Forelimb muscle (tissue), 1 donor: ENCODE results near the gene ZNF385C. TPM values are rescaled to one million over a fixed set of nuclear protein-coding genes. Genes with fewer than 3 reads are reported as not detected.

Experiments used
- DNase-seq: peaks from one replicate; pipeline ENCODE4 v3.0.0-alpha.2; 2013; ENCODE audit warnings: low read depth
- polyA plus RNA-seq: library from polyadenylated mRNA; unstranded; fragments of 120-200 nt; gene quantifications from one replicate; pipeline ENCODE4 v1.2.1, GENCODE V29; 2013; ENCODE audit not compliant: insufficient read length

Gene ZNF385C
- polyA plus RNA-seq, 1 donor, result 6.7 TPM

DNA sequence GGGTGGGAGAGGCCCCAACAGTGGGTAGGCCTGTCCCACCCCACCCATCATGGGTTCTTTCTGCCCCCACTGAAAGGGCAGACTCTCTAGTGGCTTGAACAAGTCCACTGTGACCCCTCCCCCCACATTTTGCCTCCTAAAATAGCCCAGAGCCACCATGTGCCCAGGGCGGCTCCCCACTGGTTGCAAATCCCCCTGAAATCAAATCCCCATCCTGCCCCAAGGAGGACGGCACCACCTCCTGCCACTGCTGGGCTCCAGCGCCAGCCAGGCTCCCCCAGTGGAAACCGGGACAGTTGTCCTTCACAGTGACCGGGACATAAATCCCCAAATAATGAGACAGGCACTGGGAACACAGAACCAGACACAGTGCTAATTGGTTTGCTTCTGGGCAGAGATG is 20.5 kb downstream of the ZNF385C start:
- no peak for DNase-seq

DNA sequence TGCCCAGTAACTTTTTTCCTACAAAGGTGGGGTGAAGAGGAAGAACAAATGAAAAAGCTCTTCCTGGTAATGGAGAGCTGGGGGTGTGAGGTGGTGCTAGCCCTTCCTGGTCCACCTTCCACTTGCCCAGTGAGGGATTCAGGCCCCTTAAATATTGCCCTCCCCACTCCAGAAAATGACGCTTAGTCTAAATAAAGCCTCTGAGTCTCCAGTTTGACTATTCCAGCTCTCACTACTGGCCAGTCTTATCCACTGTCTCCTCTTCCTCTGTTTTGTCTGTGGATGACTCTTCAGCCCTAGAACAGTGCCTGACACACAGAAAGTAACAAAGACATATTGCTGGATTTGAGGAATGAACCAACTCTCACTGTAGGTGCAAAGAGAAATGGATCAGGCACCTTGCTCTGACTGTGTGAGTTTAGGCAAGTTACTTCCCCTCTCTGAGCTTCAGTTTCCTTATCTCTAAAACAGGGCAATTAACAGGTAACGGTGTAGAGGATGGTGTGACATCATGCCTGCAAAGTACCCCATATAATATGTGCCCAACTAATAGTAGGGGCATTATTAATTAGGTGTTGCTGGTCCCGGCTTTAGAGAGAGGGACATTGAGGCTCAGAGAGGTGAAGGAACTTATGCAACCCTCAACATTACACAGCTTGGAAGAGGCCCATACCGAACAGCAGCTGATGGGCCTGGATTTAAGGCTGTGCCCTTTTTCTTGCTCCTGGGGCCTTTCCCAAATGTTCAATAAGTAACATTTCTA is 21.3 kb downstream of the ZNF385C start:
- no peak for DNase-seq

GRCh38 chr17:42075789-42076188 is 22.5 kb downstream of the ZNF385C start:
- DNase-seq, result no peak

DNA sequence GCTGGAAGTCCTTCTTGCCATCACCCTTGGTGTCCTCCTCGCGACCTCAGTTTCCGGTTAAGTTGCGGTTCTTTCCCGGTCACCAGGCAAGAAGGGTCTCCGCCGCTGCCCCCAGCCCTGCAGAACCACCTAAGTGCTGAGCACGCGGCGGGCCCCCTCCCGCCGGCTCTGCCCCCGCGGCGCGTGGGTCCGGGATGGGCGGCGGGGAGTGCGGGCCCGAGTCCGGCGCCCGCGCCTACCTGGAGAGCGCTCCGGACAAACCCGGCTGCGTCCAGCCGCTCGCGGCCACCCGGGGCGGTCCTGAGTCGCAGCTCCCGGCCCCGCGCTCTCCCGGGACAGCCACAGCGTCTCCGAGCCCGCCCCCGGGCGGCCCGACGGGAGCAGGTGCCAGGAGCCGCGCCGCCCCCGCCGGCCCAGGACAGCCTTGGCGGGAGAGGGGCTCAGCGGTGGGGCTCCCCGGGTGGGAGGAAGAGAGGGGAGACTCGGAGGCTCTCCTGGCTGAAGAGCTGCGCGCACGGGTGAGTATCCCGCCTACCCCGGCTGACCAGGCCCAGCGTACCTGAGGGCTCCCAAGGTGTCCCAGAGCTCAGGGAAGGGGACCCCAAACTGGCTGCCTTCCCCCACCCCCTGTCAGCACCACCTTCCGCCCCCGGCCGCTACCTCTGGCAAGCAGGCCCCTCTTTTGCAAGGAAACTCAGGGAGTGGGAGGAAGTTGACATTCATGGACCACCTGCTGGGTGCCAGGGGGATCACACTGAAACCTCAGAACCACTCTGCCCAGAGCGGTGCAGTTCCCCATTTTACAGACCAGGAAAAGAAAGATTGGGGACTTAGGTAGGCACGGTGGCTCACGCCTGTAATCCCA is 25.7 kb downstream of the ZNF385C start:
- no peak for DNase-seq

DNA sequence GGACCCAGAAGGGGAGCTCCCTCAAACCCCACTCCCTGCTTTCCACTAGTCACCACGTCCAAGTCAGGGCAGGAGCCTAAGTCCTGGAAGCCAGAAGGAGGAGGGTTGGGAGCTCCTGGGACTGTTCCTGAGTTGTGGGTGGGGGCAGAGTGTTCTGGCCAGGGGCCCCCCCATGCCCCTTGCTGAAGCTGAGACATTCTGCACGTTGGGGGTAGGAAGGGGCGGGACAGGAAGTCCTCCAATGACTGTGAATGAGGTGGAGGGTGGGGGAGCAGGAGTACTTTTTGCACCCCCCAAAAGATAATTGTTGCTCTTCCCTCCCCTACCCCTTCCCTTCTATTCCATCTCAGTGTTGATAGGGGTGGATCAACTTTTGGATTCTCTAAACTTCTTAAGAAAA is 26.5 kb downstream of the ZNF385C start:
- no peak for DNase-seq

DNA sequence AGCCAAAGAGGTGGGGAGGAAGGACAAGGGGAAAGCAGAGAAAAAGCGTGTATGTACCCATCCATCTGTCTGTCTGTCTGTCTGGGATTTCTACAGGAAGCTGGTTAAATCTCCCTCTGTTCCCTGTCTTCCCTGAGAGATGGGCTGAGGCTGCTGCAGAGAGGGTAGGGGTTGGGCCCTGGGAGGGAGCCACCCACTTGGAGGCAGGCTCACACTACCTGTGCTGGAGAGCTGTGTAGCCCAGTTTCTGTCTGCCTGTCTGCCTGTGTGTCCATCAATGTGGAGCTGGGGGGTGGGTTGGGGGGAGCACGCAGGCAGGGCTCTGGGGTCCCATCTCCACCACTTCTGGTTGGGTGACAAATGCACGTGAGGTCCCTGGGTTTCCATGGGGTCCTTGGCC is 29.3 kb downstream of the ZNF385C start:
- no peak for DNase-seq

GRCh38 chr17:42067371-42068091 is 30.7 kb downstream of the ZNF385C start:
- no peak for DNase-seq

DNA sequence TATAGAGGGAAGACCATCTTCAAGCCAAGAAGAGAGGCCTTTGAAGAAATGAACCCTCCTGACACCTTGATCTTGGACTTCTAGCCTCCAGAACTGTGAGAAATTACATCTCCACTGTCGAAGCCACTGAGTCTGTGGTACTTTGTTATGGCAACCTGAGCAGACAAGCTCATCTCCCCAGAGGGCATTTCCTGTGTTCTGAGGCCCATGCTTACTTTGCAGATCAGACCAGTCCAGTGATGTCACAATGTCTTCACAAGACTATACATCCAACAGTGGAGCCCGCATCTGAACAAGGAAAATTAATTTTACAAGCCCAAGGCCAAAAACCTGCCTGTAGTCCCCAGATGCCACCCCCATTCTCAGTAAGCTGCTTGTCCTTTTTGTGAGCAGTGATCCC is 33.1 kb downstream of the ZNF385C start:
- no peak for DNase-seq

DNA sequence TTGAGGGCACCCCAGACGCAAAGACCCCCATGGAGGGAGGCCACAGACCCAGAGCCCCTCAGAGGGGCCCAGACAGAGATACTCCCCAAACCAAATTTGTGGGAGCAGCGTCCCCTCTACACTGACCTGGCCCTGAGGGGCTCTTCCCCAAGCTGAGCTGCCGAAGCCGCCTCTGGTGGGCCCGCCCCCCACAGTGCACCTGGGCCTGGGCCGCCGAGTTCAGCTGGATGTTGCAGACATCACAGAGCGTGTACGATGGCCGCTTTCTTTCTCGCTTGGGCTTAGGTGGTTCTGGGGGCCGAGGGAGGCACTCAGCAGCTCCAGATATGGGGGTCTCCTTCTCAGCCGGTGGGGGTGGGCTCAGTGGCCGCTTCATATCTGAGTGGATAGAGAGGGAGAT is 35.6 kb downstream of the ZNF385C start:
- DNase-seq, result no peak

DNA sequence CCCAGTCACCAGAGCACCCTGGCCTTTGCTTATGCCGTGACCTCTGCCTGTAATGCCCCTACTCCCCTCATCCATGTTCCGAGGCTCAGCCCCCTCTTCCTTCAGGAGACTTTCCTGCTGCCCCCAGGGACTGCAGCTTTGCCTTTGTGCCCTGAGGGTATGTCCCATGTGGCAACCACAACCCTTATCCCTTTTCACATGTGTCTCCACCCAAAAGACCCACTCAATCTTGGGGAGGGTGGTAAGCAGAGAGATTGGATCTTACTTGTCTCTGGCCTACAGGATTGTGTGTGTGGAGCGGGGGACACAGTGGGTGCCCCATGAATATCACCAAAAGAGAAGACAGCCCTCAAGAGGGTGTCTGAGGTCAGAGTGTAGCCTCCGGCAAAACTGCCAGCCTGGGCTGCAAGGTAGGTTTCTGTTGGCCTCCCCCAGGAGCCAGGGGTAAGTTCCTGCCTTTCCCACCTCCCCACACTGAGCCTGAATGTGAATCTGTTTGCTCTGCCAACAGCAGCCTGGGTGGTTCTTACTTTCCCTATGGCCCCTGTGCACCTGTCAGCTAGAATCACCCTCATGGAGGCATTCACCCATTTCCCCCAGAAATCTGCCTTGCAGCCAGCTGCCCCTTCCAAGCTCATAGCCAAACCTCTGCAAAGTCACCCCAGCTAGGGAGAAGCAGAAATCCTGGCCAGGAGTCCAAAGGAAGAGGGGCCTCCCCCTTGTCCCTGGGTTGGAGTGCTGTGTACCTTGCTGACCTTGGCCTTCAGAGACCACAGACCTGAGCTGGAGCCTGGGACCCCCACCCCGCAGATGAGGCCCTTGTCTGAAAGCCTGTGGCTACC is 36.4 kb downstream of the ZNF385C start:
- no peak for DNase-seq

GRCh38 chr17:42060231-42060630 is 38.0 kb downstream of the ZNF385C start:
- no peak for DNase-seq

DNA sequence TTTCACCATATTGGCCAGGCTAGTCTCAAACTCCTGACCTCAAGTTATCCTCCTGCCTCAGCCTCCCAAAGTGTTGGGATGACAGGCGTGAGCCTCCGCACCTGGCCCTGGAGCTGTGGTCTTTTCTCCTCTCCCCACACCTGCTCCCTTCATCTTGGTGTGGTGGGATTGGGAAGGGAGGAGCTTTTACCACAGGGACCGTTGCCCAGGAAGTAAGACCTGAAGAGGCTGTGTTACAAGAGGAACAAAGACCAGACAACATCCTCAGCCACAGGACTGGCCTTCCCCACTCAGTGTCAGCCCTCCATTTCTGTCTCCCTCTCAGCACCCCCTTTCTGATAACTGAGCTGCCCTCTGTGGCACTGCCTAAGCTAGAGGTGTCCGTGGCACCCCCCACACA is 38.5 kb downstream of the ZNF385C start:
- no peak for DNase-seq

DNA sequence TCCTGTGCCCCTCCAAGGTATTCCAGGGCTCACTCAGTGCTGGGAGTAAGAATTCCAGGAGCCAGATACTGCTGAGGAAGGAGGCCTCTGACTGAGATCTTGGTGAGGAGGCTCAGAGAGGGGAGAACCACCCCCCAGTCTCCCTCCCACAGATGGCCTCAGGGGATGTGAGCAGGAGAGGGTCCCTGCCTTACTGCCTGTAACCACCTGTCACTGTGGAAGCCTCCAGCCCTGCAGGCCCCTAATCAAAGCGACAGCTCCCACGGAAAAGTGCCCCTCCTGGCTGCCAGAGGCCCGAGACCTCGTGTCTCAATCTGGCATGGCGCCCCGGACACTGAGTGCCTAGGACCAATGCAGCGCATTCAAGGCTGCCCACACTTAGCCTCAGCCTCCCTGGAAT is 40.2 kb downstream of the ZNF385C start:
- no peak for DNase-seq

DNA sequence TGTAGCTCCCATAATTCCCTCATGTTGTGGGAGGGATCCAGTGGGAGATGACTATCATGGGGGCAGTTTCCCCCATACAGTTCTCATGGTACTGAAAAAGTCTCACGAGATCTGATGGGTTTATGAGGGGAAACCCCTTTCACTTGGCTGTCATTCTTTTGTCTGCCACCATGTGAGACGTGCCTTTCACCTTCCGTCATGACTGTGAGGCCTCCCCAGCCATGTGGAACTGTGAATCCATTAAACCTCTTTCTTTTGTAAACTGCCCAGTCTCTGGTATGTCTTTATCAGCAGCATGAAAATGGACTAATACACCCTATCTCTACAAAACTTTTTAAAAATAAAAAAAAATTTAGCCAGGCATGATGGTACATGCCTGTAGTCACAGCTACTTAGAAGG is 41.6 kb downstream of the ZNF385C start:
- DNase-seq, result no peak

- no peak for DNase-seq
Measured at GRCh38 chr17:42055496-42055895, 42.8 kb downstream of the ZNF385C start.

DNA sequence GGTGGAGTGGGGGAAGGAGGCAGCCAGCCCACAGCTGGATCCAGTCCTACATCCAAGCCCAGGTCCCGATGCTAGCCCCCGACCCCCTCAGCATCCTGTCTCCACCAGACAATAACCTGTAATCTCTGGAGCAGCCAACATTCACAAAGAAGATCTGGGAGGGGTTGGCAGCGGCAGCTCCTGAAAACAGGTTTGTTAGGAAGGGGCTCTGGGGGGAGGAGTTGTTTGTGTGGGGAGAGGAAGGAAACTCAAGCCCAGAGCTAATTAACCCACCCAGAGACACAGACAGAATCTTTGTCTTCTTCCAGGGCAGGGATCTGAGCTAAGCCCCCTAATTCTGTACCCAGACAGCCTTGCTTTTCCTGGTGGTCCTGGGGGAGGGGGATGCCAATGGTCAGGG is 43.2 kb downstream of the ZNF385C start:
- no peak for DNase-seq

DNA sequence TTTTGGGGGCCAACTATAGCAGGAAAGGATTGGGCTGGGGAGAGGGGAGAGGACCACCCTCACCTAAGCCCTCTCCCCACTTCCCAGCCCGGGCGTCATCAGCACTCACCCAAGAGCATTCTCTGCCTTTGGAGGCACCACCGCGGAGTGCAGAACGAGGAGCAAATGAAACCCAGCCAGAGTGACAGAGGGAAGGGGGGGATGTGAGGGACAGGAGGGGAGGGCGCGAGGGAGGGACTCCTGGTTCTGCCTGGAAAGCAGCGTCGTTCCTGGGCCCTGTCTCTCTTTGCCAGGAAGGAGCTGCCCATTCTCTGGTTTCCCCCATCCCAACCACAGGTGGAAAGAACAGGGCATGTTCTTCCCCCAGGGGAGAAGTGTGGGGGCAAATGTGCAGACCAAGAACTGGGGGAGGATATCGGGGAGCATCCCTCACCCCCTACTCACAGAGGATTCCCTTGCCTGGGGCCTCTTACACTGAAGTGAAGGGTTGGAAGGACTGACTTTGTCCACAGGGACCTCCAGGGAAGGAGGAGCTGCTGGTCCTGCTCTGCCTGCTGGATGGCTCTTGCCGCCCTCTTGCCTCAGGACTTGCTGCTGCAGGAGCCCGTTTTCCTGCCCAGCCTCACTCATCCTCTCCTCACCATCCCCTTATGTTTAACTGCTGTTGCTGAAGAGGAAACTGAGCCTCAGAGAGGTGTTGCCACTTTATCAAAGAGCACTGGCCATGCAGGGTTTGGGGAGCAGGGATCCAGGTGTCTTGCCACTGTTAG is 44.4 kb downstream of the ZNF385C start:
- no peak for DNase-seq

- DNase-seq, result no peak
Measured at GRCh38 chr17:42052346-42052877, 45.9 kb downstream of the ZNF385C start.

- no peak for DNase-seq
Measured at GRCh38 chr17:42051645-42052044, 46.6 kb downstream of the ZNF385C start.

GRCh38 chr17:42051013-42051400 is 47.3 kb downstream of the ZNF385C start:
- DNase-seq, result no peak
